GM18505 (cell line): ENCODE measurements around the gene AFG1L.
A peak's percentile ranks its signal among the peaks of the same experiment; 100 is the strongest.
"Not testable (repeated sequence)": the region's sequence is repeated elsewhere in the genome, so short reads cannot be mapped to it uniquely, and the experiment has no call there.

Source experiments
- ATAC-seq: cut with Tn5 transposase; IDR thresholded peaks from one replicate; pipeline ENCODE4 v1.9.1; 2021; ENCODE audit not compliant: unreplicated experiment
- POLR2A ChIP-seq: IDR thresholded peaks from 4 replicates; pipeline ENCODE4 v1.6.1; 2011; ENCODE audit warnings: borderline replicate concordance; ENCODE audit not compliant: insufficient read depth, insufficient read length; ENCODE audit errors: extremely low read depth

The AFG1L gene

DNA sequence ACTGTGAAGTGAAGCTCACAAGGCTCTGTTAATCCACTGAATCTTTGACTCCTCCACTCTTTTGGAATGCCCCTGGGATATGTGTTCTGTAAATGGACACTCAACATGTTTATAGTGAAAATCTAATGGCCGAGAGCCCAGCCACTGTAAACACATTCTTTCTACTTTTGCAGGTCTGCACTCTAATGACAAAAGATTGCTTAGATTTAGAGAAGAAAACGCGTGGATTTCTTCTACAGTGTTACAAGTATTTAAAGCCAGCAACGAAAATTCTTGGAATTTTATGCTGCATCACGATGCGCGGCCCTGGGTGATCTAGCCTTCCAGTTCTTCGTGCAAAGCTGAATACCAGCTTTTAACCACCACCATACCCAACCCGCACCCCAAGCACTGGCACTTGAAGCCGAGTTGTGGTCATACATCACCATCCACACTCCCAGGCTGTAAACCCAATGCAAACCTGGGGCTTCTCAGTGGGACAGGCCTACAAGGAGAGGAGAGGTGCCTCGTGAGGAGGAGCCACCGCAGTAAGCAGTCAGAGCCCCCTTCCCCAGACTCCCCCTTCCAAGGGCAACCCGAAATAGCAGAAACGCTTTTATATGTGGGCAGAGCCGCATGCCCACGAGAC lies 262.1 kb downstream of the AFG1L start:
- ATAC-seq = no peak
- TF ChIP-seq POLR2A = no peak

DNA sequence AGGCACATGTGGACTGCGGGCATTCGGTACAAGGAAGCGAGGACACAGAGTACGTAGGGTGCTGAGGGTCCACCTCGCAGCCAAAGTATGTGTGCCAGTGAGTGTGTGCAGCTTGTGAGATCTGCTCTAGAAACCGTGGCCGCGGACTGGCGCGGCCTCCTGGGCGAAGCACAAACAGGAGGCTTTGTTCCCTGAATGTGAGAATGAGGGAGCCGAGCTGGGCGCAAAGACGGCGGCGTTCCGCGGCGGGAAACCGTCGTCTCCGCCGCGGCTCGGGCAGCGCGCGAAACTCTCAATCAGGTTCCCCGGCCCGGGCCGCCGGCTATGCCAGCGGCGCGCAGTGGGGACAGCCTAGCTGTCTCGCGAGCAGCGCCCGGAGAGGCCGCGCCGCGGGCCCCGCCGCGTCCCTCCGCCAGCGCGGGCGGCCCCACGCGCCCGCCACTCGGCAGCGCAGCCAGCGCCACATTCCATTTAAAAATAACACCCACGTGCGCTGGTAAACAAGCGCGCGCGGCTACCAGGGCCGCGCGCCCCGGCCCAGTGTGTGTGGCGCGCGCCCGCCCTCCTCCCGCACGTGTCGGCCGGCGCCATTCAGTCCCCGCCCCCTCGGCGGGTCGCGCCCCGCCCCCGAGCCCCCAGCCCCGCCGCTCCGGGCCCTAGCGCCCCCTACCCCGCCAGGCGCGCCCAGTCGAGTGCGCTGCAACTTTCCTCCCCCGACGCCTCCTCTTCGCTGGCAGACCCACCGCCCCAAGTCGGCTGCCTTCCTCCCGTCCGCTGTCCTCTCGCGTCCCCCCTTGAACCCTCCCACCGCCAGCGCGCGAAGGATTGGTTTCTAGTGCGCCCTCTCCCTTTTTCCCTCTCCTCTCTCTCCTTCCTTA lies 262.9 kb downstream of the AFG1L start:
- peak; percentile 27 for ATAC-seq
- TF ChIP-seq POLR2A = no peak

DNA sequence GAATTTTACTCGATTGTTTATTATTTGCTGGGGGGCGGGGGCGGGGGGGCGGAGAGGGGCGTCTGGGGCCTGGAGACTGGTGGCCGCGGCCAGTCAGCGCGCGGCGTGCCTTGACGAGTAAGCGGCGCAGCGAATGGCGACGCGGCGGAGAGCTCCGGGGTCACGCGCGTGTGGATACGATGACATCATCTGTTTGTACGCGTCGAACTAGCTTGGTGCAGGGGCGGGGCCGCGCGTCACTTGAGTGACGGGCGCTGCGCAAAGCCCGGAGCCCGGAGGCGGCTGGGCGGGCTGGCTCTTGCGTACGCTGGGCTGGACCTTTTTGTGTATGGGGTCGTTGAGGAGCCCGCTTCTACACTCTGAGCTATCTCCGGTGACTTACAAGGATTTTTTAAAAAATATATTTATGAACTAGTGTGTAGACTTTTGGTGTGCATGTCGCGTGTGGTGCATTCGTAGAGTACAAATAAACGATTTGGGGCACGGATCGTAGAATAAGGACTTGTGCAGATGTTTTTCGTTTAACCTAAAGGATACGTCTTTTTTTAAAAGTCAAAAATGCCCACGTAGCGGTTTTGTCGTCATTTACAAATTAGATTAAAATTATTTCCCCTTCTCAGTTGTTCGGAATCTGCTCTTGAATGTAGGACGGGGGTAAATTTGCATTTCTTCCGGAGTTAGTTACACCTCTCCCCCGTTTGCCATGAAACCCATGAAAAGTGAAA lies 263.7 kb downstream of the AFG1L start:
- no peak for TF ChIP-seq POLR2A
- ATAC-seq = peak; percentile 49

DNA sequence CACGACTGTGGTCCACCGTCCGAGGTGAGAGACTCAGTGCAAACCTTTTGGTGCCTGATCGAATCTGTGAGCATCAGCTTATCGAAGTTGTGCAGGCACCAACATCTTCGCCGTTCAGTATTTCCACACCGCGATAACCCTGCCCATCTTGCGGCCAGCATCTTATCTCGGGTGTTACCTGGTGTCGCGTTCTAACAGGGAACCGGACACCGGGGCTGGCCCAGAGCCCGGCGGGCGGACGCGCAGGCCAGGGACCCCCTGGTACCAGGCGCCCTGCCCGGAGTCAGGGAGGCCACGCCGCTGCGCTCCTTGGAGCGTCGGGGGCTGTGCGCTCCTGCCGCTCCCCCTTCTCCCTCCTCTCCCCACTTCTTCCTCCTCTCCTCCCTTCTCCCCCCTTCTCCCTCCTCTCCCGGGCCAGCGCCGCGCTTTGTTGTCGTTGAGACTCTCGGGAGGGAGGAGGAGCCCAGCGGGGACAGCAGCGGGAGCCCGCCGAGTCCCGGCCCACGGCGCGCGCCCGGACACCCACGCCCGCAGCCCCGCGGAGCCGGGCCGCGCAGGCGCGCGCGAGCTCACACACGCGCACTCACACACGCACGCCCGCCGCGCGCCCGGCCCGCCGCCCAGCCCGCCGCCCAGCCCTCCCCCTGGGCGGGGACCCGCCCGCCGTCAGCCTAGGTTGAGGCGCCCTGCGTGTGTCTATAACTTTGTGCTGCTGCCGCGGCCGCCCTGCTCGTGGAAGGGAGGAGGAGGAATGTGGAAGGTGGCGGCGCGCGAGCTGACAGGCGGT lies 264.4 kb downstream of the AFG1L start:
- TF ChIP-seq POLR2A = peak; percentile 54
- peak; percentile 32 for ATAC-seq

DNA sequence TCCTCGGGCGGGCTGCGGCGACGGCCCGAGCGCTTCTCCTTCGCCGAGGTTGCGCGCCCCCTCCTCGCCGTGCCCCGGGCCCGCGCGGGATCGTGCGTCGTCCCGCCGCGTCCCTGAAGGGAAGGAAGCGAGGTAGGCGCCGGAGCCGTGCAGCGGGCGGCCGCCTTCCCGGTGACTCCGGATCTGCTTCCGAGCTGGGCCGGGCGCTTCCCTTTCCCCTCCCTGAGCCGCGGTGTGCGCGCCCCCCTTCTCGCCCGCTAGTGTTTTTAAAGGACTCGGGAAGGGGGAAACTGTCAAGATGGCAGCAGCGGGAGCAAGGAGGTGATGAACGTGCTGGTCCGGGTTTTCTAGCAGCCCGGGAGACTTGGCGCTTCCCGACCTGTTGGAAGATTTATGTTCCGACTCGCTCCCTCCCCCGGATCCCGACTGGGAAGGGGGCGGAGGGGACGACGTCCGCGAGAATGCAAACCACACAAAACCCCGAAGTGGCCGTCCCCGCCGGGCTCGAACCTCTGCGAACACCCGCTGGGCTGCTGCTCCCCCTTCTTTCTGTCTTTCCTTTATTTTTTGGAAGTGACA lies 265.1 kb downstream of the AFG1L start:
- no peak for TF ChIP-seq POLR2A
- ATAC-seq = peak; percentile 1

DNA sequence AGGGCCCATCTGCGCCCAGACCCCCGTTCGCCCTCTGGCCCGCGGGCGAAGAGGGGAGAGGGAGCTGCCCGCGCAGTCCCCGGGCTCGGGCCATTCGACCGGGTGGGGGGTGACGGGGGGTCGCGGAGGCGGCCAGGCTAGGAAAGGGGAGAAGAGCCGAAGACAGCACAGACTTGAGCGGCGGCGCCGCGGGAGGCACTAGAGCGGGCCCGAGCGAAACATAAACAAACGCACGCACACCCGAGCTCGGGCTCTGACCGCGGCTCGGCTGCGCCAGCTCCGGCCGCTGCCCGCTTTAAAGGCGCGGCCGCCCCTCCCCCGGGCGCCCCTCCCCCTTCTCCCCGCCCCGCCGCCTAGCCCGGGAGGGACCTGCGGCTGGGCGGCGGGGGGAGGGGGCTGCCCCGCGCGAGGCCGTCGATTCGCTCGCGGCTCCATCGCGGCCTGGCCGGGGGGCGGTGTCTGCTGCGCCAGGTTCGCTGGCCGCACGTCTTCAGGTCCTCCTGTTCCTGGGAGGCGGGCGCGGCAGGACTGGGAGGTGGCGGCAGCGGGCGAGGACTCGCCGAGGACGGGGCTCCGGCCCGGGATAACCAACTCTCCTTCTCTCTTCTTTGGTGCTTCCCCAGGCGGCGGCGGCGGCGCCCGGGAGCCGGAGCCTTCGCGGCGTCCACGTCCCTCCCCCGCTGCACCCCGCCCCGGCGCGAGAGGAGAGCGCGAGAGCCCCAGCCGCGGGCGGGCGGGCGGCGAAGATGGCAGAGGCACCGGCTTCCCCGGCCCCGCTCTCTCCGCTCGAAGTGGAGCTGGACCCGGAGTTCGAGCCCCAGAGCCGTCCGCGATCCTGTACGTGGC lies 265.8 kb downstream of the AFG1L start, which contains the start of gene FOXO3:
FOXO3 (plus strand) TSS at position 455 of the 846 bp plus-strand sequence; CDS start at position 747, 292 bp downstream.
- TF ChIP-seq POLR2A = peak; percentile 88
- no peak for ATAC-seq

DNA sequence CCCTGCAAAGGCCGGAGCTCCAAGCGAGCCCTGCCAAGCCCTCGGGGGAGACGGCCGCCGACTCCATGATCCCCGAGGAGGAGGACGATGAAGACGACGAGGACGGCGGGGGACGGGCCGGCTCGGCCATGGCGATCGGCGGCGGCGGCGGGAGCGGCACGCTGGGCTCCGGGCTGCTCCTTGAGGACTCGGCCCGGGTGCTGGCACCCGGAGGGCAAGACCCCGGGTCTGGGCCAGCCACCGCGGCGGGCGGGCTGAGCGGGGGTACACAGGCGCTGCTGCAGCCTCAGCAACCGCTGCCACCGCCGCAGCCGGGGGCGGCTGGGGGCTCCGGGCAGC lies 266.4 kb downstream of the AFG1L start:
- ATAC-seq = not testable (repeated sequence)

DNA sequence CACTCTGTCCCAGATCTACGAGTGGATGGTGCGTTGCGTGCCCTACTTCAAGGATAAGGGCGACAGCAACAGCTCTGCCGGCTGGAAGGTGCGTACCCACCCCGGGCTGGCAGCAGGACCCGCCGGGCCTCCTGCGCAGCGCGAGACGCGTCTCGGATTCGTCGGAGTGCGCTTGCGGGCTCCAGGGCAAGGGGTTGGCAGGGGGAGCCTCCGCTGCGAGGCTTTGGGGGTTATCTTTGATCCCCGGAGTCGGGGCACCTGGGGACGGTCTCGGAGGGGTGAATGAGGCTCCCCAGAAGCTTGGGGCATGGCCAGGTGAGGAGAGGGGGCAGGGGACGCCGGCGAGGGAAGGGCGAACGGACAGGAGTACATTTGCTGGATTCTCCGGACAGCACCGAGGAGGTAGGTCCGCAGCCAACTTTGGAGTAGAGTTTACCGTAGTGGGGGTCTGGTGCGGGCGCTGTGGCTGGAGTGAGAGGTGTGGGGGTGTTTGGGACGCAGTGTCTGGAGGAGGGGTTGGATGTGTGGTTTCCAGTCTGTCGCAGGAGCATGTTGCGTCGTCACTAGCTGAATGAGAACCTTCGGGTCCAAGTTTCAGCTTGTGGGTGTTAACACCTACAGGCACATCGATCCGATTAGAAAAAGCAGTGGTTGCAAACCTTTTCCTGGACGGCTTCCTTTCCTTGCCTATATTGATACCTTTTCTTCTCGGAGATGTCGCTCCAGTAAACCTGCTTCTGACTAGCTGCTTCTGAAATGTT lies 267.1 kb downstream of the AFG1L start:
- no peak for TF ChIP-seq POLR2A
- no peak for ATAC-seq

DNA sequence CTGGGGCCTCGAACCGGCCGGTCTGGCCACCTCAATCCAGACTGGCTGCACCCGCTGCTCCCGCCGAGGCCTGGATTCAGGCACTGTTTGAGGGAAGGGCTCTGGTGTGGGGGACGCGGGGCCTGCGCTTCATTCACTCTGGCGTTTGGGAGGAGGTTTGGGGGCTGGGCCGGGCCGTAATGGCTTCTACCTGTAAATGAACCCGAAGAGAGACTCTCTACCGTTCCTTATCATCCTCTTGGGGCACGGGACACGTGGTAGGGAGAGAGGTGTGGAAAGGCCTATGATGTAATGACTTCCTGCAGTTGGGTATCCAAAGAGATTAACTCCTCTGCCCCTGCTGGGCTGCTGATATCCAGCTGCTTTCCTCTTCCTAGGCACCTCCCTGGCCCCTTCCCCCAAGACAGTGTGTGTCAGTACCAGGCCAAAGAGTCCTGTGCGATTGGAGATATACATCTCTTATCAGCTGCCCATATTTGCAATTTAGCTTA lies 267.7 kb downstream of the AFG1L start:
- no peak for TF ChIP-seq POLR2A
- no peak for ATAC-seq

DNA sequence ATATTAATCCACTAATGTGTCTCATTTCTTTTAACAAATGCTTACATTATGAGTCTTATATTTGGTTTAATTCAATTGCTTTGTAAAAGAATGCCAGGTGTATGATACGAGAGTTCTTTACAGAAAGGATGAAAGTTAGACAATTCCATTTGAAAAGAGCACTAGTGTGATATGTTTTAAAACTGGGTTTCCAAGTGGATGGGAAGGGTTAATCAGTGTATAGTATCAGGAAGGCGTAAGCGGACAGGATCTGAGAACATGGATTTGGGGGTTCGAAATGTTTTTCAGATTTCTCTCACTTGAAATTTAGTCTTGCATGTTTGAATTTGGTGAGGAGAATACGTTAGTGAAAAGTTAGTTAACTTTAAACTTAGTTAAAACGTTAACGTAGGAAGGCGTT lies 268.4 kb downstream of the AFG1L start:
- ATAC-seq = no peak
- no peak for TF ChIP-seq POLR2A

DNA sequence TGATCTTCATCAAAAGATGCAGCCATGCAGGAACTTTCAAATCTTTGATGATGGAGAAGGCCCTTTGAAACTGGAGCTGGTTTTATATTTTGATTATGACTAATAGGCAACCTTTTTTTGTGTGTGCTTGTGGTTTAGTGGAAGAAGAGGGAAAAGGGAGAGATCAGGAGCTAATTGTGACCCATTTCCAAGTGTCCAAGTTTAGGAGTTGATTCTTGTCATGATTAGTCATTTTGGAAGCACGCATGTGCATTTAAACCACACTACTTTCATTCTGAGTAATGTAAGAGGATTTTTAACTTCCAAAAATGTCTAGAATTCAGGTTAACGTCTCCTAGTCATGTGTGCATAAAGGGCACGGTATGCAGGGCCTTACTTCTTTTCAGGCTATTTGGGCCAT lies 269.3 kb downstream of the AFG1L start:
- no peak for TF ChIP-seq POLR2A
- ATAC-seq = no peak

DNA sequence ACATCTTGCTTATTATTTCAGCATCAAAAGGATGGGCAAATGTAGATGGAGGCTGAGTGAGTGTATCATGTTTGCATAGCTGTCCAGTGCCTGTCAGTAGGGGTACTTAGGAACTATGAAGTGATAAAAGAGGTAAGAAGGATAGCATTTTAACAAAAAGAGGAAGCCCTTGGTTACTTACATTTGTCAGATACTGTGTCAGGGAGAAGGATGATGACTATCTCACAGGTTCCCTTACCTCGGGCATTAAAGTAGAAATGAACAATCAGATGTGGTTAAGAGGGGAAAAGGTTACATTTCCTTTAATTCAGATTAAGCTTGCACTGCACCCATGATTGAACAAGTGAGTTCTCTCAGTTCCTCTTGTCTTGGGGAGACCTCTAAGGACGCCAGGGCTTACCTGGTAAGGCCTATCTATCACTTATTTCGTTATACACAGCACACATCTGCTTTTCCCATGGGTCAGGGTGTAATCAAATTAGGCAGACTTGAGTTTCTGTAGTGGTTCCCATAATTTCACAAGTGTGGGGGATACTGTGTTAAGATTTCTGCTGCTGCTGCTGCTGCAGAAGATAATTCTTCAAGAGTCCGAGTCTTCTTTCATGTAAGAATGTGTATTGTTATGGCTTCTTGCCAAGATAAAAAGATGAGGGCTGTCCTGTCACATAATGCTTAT lies 270.4 kb downstream of the AFG1L start:
- no peak for TF ChIP-seq POLR2A
- peak; percentile 75 for ATAC-seq
